HG03442 (cell line): ENCODE results near the gene TMEM97.
A peak's percentile ranks its signal among the peaks of the same experiment; 100 is the strongest.
"Not testable (repeated sequence)": the region's sequence is repeated elsewhere in the genome, so short reads cannot be mapped to it uniquely, and the experiment has no call there.

Source experiments
- ATAC-seq: cut with Tn5 transposase; IDR thresholded peaks from one replicate; pipeline ENCODE4 v1.9.1; 2021; ENCODE audit warnings: mild to moderate bottlenecking, moderate library complexity; ENCODE audit not compliant: unreplicated experiment

The TMEM97 gene

DNA sequence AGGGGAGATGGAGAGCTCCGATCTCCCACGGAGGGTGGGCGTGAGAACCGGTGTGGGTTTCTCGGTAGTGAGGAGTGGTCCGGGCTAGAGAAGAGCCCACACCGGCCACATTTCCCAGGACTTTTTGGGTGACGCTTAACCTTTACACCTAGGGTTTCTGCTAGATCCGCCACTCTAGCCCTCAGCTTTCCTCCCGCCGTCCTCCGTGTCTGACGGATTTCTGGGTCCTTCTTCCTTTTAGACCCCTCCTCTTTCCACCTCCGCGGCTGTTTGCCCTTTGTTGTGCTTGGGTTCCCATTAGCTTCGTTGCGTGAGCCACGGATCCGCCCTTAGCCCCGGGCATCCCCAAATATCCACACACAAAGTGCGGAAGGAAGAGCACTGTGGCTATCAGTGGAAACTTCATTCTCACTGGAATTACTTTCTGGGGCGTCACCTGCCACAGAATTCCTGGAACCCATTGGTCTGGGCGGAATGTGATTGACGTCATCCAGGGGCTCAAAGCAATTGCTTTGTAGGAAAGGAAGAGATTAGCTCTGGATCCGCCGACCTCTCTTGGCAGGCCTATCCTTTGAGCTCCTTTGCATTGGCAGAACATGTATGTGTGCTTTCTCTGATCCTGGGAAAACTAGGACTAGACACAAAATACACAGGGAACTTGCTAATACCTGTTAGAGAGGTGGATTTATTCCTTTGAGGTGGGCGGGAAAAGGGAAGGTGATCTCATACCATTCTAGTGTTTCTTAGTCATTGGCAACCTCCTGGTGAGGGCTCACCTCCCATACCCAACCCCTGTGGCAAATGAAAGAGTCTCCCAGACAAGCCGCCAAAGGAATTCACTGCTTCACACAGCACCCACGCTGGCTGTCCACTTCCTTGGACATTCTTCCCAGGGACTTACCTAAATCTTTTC, 17.2 kb downstream of the TMEM97 start:
- no peak for ATAC-seq

DNA sequence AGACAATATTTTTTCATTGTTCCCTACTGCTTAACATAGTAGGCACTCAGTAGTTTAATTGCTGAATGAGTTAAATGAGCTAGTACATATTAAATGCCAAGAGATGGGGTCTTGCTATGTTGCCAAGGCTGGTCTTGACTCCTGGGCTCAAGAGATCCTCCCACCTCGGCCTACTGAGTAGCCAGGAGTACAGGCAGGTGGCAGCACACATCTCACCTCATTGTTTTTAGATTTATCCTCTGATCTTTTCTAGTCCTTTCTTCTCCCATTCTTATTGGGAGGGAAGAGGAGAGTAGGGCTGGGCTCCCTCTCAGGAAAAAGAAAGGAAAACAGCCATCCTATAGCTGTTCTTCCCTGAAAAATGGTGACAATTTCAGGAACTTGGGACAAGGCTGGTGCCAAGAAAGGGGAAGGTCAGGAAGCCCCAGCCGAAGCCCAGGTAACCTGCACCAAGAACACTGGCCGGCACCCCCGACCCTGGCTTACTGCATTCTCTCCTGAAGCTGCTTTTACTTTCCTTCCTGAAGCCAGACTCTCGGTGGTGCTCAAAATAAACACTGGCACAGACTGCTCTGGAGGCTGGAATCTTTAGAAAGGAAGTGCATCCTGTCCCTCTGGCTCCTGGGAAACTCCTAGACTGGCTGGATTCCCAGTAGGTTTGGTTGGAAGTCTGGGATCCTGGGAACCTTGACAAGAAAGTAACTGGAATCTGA, 19.2 kb downstream of the TMEM97 start:
- ATAC-seq, result no peak

GRCh38 chr17:28338769-28339212, 19.8 kb downstream of the TMEM97 start:
- not testable (repeated sequence) for ATAC-seq

DNA sequence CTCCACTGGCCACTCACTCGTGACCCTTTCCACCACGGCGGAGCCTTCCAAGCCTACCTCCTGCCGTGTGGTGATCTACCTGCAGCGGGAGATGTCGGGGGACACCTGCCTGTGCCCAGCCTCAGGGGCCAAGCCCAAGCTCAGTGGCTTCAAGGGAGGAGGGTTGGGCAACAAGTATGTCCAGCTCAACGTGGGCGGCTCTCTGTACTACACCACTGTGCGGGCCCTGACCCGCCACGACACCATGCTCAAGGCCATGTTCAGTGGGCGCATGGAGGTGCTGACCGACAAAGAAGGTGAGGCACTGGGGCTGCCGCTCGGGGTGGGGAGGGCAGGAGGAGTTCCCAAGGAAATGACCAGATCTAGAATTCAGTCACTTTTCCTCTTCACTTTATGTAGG, 20.4 kb downstream of the TMEM97 start:
- no peak for ATAC-seq

GRCh38 chr17:28340374-28340773, 21.4 kb downstream of the TMEM97 start:
- no peak for ATAC-seq

DNA sequence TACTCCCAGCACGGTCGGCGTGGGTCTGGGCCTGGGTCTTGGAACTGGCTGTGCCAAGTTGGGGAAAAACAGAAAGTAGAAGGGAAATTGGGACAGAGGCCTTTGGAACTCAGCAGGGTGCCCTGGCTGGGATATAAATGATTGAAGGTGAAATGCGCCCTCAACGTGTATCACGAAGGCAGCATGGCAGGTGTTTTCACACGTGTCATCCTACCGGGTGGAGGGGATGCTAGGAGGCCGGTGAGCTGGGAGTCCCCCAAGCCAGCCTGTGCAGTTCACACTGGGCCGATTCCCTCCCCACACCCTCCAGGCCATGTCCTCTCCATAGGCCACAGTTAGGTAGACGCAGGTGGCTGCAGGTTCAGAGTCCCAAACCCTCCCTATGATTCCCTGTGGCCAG, 22.5 kb downstream of the TMEM97 start:
- ATAC-seq, result no peak

- no peak for ATAC-seq
Measured at GRCh38 chr17:28342313-28342712, 23.3 kb downstream of the TMEM97 start.

DNA sequence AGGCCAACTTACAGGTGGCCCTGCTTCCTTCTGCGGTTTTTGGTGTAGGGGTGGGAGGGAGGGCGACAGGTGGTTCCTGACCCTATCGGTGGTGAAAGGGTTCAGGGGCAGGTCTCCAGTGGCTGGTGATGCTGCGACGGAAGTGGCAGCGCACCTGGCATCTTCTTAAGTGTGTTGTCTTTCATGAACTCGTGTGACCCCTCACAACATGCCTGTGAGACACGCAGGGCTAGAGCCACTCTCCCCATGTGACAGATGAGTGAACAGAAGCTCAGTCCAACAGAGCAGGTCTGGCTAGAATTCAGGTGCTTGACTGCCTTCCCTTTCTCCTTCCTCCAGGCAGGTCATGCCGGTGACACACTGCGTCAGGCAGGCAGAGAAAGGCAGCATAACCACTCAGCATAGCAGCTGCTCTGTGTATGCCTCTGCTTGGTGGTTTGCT, 24.5 kb downstream of the TMEM97 start:
- ATAC-seq, result no peak

GRCh38 chr17:28344011-28344410, 25.0 kb downstream of the TMEM97 start:
- ATAC-seq, result no peak

GRCh38 chr17:28344435-28344901, 25.5 kb downstream of the TMEM97 start:
- ATAC-seq, result no peak

DNA sequence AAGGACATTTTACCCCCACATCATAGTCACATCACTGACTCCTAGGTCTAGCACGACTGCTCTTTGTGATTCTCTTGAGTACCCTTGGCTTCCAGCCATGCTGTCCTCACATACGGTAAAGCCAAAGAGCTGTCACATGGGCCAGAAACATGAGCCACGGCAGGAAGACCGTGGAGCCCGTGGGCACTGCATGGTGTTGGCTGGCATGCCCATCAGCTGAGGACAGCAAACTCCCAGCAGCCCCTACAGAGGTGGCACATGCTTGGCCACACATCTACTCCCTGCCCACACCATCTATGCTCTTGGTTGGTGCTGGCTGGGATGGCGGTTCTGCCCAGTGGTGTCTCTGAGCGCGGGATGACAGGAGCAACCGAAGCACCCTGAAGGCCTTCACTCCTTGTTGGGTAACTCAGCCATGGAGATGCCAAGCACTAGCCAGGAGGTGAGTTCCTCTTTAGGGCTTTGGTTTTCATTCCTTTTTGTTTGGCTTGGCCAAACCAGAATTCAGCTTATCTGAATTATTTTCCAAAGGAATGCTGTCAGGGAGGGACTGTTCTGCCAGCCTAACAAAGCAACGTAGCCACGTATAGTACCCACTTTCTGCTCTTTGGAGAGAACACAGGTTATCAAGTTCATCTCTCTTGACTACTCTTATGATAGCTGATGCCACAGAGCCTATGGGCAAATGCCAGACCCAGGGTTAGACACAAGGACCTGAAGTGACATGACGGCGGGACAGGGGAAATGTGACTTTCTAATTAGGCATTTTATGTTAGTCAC, 26.6 kb downstream of the TMEM97 start:
- ATAC-seq, result no peak

DNA sequence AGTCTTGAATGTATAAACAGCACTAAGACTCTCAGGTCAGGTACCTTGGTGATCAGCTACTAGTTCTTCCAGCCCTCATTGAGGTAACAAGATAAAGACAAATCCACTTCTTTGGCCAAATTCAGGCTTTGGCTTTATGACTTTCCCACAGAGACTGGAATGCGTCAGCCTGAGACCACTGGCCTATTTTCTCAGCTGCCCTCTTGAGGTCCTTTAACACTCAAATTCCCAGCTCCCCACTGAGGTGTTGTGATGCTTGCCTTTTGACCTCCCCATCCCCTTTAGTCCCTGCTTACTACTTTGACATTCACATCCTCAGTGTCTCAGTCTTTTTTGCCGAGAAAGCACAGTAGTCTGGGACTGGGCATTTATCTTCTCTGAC, 27.2 kb downstream of the TMEM97 start:
- ATAC-seq, result no peak

DNA sequence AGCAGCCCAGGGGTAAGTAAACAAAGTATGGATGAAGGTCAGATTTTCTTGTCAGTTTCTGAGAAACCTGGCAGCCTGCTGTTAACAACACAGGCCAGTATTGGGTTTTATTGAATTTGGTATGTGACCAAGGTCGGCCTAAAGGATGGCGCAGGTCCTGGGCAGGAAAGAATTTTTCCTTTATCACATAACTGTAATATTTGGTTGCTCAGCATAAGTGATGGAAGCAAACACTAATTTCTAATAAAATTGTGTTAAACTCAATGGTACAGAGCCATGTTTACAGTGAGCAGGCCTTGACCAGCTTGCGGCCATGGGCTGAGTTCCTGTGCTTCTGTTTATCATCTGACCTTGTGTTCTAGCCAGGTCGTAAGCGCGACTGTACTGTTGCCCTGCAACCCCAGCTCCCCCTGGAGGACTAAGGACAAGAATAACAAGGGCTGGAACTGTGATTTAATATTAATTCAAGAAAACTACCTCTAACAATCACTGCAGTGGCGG, 27.8 kb downstream of the TMEM97 start:
- ATAC-seq, result no peak

DNA sequence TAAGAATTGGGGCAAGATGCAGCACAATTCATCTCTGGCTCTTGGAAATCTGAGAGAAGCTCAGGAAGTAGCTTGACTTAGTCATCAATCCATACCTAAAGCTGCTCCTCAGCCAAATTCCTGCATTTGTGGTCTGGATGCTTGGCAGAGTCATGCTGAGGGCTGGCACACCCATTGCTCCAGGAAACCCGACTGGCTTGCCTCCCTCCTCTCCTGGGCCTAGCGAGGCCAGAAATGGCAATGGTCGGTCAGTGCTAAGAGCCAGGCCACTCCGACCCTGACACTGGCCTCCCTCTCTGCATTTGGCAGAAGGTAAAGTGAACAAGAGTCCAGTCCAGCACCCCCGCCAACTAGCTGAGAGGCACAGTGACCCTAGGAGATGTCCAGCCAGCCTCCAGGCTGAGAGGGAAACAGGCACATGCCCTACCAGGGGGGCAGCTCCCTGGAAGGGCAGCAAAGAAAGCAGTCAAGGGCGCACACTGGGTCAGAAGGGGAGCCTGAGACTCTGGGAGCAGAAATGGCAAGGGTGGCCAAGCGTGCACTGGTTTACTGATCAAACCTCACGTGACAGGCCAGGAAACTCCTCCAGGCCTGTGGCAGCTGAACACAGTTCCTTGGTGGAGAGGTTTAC, 28.4 kb downstream of the TMEM97 start:
- no peak for ATAC-seq

GRCh38 chr17:28348979-28349378, 30.0 kb downstream of the TMEM97 start:
- no peak for ATAC-seq

DNA sequence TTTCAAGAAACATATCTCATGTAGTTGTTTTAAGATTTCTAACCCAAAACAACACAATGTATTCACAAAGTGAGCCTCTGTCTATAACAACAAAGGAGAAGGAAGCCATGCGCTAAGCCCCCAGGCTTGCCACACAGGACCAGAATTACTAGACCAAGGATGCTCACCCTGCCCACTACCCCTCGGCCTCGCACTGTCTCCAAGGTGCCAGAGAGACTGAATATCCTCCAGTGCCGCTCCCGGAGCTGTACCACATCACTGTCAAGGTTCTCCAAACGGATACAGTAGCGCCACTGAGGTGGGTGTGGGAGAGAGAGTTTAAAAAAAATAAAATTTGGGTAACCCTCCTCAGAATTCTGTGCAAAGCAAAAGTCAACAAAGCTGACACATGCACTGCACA, 31.3 kb downstream of the TMEM97 start:
- no peak for ATAC-seq

DNA sequence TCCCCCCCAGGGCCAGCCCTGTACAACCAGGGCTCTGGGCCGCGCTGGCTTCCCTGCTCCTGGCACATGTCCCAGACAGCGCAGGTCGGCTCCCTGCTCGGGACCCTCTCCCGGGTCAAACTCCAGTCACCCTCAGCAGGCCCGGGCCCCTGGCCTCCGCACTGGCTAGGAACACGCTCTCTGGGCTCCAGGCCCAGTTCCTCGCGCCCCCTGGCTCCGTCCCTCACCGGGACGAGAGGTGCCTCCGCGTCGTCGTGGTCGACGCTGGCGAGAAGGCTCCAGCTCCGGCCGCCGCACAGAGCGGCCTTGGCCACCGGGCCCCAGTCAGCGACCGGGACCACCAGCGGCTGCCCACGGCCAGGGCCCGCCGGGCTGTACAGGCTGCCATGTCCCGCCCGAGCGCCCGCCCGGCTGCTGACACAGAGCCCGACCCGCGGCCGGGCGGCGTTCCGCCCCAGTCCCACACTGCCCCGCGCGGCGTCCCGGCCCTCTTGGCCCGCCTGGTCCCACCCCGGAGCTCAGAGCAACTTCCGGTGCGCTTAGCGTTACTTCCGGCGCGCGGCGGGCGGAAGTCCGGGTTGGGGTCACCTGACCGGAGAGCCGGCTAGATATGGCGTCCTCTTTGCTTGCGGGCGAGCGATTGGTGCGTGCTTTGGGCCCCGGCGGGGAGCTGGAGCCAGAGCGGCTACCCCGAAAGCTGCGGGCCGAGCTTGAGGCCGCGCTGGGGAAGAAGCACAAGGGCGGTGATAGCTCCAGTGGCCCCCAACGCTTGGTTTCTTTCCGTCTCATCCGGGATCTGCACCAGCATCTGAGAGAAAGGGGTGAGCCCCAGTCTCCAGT, 38.3 kb downstream of the TMEM97 start, which contains the start of gene POLDIP2:
POLDIP2 (minus strand) TSS at position 467 of the 840 bp plus-strand sequence; CDS start at position 388, 79 bp downstream.
- ATAC-seq, result peak; percentile 95

- ATAC-seq, result no peak
Measured at GRCh38 chr17:28357901-28358197, 38.8 kb downstream of the TMEM97 start.

- ATAC-seq, result no peak
Measured at GRCh38 chr17:28363186-28363585, 44.2 kb downstream of the TMEM97 start.
